ENCODE data around the gene PTH2.
A peak's percentile ranks its signal among the peaks of the same experiment; 100 is the strongest.
"Not testable (repeated sequence)": the region's sequence is repeated elsewhere in the genome, so short reads cannot be mapped to it uniquely, and the experiment has no call there.

PTH2 gene

GRCh38 chr19:49423071-49423984 is at the start of gene PTH2:
Gene PTH2 (minus strand): TSS chr19:49423441. CDS start chr19:49423339, 102 bp downstream.
- DNase-seq = no peak

DNA sequence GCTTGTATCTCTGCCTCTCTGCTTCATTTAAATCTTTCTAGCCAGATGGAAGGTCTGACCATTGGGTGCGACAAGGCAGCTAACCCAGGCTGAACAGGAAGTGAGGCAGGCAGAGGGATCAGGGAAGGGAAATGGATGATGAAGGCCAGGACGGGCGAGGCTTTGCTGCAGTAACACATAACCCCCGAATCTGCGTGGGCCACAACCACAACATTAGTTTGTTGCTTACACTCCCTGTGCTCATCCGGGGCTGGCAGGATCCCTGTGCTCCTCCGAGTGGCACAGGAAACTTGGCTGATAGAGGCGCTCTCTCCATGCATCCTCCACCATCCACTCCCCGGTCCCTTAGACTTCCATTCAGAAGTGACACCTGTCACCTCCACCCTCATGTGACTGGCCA is 49.7 kb upstream of the PTH2 start:
- no peak for DNase-seq

DNA sequence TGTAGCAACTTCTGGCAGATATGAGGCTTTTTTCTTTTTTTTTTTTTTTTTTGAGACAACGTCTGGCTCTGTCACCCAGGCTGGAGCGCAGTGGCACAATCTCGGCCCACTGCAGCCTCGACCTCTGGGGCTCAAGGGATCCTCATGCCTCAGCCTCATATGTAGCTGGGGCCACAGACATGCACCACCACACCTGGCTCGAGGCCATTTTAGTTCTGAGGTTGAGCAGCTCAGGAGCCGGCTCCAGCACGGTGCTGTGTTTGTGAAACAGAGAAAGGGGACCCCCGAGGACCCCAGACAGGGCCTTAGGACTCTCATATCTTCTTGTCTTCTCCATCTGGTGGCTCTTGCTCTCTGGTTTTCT is 47.4 kb upstream of the PTH2 start:
- DNase-seq = peak; percentile 68

- DNase-seq = peak; percentile 90
Measured at GRCh38 chr19:49469828-49470614, 46.8 kb upstream of the PTH2 start.

GRCh38 chr19:49468746-49469447 is 45.7 kb upstream of the PTH2 start:
- peak; percentile 81 for DNase-seq

- DNase-seq = no peak
Measured at GRCh38 chr19:49468199-49468598, 45.0 kb upstream of the PTH2 start.

GRCh38 chr19:49465371-49465770 is 42.1 kb upstream of the PTH2 start:
- DNase-seq = no peak

- DNase-seq = no peak
Measured at GRCh38 chr19:49463960-49464740, 40.9 kb upstream of the PTH2 start.

- DNase-seq = no peak
Measured at GRCh38 chr19:49462492-49462891, 39.3 kb upstream of the PTH2 start.

- DNase-seq = no peak
Measured at GRCh38 chr19:49461656-49462055, 38.4 kb upstream of the PTH2 start.

DNA sequence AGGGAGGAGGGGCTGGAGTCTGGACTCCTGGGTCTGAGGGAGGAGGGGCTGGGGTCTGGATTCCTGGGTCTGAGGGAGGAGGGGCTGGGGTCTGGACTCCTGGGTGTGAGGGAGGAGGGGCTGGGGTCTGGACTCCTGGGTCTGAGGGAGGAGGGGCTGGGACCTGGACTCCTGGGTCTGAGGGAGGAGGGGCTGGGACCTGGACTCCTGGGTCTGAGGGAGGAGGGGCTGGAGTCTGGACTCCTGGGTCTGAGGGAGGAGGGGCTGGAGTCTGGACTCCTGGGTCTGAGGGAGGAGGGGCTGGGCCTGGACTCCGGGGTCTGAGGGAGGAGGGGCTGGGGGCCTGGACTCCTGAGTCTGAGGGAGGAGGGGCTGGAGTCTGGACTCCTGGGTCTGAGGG is 37.9 kb upstream of the PTH2 start:
- DNase-seq = not testable (repeated sequence)

GRCh38 chr19:49459388-49459787 is 36.1 kb upstream of the PTH2 start:
- no peak for DNase-seq

GRCh38 chr19:49458567-49458903 is 35.3 kb upstream of the PTH2 start:
- DNase-seq = no peak

DNA sequence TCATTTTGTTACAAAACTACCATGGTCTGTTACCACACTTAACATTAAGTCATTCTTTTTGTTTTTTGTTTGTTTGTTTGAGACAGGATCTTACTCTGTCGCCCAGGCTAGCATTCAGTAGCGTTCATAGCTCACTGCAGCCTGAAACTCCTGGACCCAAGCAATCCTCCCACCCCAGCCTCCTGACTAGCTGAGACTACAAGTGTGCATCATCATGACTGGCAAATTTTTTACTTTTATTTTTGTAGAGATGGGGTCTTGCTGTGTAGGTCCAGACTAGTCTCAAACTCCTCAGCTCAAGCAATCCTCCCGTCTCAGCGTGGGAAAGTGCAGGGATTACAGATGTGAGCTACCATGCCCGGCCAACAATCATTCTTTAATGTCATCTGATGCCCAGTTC is 33.1 kb upstream of the PTH2 start:
- no peak for DNase-seq

- DNase-seq = no peak
Measured at GRCh38 chr19:49455773-49456172, 32.5 kb upstream of the PTH2 start.

- no peak for DNase-seq
Measured at GRCh38 chr19:49453757-49454240, 30.6 kb upstream of the PTH2 start.

- DNase-seq = peak; percentile 99
Measured at GRCh38 chr19:49453013-49453756, 29.9 kb upstream of the PTH2 start, which contains the start of gene ALDH16A1. Gene ALDH16A1 (plus strand): TSS chr19:49453225. CDS start chr19:49453332, 107 bp downstream.

DNA sequence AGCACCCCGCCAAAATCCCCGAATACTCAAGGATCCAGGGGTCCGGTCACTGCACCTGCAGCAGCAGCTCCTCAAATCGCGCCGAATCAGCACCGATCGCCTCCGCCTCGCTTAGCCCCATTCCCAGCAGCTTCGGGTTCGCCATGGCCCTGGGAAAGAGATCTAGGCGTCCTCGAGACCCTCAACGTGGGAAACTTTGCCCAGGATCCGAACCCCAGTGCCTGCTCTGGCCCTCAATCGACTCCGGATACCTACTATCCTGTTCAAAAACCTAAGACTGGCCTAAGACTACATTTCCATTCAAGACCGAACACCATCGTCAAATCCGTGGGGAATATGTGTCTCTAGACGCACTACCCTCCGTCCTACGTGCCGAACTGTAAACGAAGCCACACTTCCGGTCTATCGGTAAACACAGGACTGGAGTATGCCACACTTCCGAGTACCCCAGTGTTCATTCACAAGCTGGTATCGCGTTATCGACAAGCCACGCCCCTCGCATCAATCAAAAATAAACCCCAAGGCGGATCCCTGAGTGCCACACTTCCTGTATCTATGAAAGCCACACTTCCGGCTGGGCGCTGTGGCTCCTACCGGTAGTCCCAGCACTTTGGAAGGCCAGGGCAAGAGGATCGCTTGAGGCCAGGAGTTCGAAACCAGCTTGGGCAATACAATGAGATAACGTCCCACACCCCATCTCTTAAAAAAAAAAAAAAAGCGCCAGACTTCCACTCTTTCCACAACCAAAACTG is 28.4 kb upstream of the PTH2 start, which contains the start of gene PIH1D1:
Gene PIH1D1 (minus strand): TSS at position 385 of the 752 bp plus-strand sequence. CDS start 240 bp downstream, at position 145.
- peak; percentile 94 for DNase-seq

- DNase-seq = no peak
Measured at GRCh38 chr19:49450405-49450804, 27.2 kb upstream of the PTH2 start.

- DNase-seq = no peak
Measured at GRCh38 chr19:49448432-49448786, 25.2 kb upstream of the PTH2 start.

All from activated CD8-positive, alpha-beta memory T cell treated with anti-CD3 and anti-CD28 coated beads for 24 hours (primary cell).